H9 (cell line): Measurements from ENCODE around the gene AP1B1. TPM values are rescaled to one million over a fixed set of nuclear protein-coding genes. Genes with fewer than 3 reads are reported as not detected.

Experiments
- DNase-seq: peaks from one replicate; pipeline ENCODE4 v3.0.0-alpha.2; 2017
- H2AFZ ChIP-seq: one replicate; pipeline ENCODE4 v1.6.1; 2013; ENCODE audit warnings: mild to moderate bottlenecking, low read length, control low read depth, moderate library complexity
- H2AK5ac ChIP-seq: 2 replicates; pipeline ENCODE4 v1.6.1; 2013; ENCODE audit warnings: low read length, control low read depth, mixed read lengths; ENCODE audit not compliant: insufficient read length
- H2BK120ac ChIP-seq: one replicate; pipeline ENCODE4 v1.6.1; 2013; ENCODE audit warnings: low read depth, mild to moderate bottlenecking, low read length, control low read depth, inconsistent platforms; ENCODE audit not compliant: poor library complexity, severe bottlenecking
- H2BK12ac ChIP-seq: 2 replicates; pipeline ENCODE4 v1.6.1; 2013; ENCODE audit warnings: low read length, control low read depth, mixed read lengths, low read depth; ENCODE audit not compliant: insufficient read length
- H2BK15ac ChIP-seq: 2 replicates; pipeline ENCODE4 v1.6.1; 2013; ENCODE audit warnings: low read depth, low read length, control low read depth
- H2BK20ac ChIP-seq: one replicate; pipeline ENCODE4 v1.6.1; 2013; ENCODE audit warnings: low read depth, mild to moderate bottlenecking, low read length, control low read depth, inconsistent platforms; ENCODE audit not compliant: poor library complexity, severe bottlenecking
- H2BK5ac ChIP-seq: 2 replicates; pipeline ENCODE4 v1.6.1; 2013; ENCODE audit warnings: low read length, control low read depth, mixed read lengths; ENCODE audit not compliant: insufficient read length
- H3K14ac ChIP-seq: 2 replicates; pipeline ENCODE4 v1.6.1; 2013; ENCODE audit warnings: low read length, control low read depth; ENCODE audit not compliant: insufficient read depth
- H3K18ac ChIP-seq: 2 replicates; pipeline ENCODE4 v1.6.1; 2013; ENCODE audit warnings: low read depth, mild to moderate bottlenecking, mixed read lengths, low read length, control low read depth; ENCODE audit not compliant: insufficient read length
- H3K23ac ChIP-seq: 2 replicates; pipeline ENCODE4 v1.6.1; 2013; ENCODE audit warnings: low read length, control low read depth, mixed read lengths, low read depth; ENCODE audit not compliant: insufficient read length
- H3K23me2 ChIP-seq: 2 replicates; pipeline ENCODE4 v1.6.1; 2013; ENCODE audit warnings: low read depth, mild to moderate bottlenecking, mixed read lengths, low read length, control low read depth; ENCODE audit not compliant: insufficient read length, poor library complexity, severe bottlenecking
- H3K27ac ChIP-seq: 2 replicates; pipeline ENCODE4 v1.5.1; 2013; ENCODE audit warnings: low read length, control low read depth, mixed read lengths, low read depth; ENCODE audit not compliant: insufficient read length
- H3K27me3 ChIP-seq: 2 replicates; pipeline ENCODE4 v1.6.1; 2013; ENCODE audit warnings: low read length, control low read depth, inconsistent platforms; ENCODE audit not compliant: insufficient read depth
- H3K4ac ChIP-seq: 2 replicates; pipeline ENCODE4 v1.6.1; 2013; ENCODE audit warnings: low read depth, mild to moderate bottlenecking, control low read depth, inconsistent platforms, low read length, moderate library complexity
- H3K4me1 ChIP-seq: 2 replicates; pipeline ENCODE4 v1.6.1; 2013; ENCODE audit warnings: low read length, control low read depth, inconsistent platforms; ENCODE audit not compliant: insufficient read depth
- H3K4me2 ChIP-seq: 2 replicates; pipeline ENCODE4 v1.6.1; 2013; ENCODE audit warnings: low read length, control low read depth, mixed read lengths; ENCODE audit not compliant: insufficient read length, insufficient read depth
- H3K56ac ChIP-seq: 2 replicates; pipeline ENCODE4 v1.6.1; 2013; ENCODE audit warnings: low read depth, mild to moderate bottlenecking, mixed read lengths, low read length, control low read depth; ENCODE audit not compliant: insufficient read length
- H3K79me1 ChIP-seq: 2 replicates; pipeline ENCODE4 v1.6.1; 2013; ENCODE audit warnings: low read depth, mild to moderate bottlenecking, moderate library complexity, low read length, control low read depth, inconsistent platforms; ENCODE audit not compliant: insufficient read depth, poor library complexity, severe bottlenecking
- H3K79me2 ChIP-seq: 2 replicates; pipeline ENCODE4 v1.6.1; 2013; ENCODE audit warnings: low read length, control low read depth, inconsistent platforms; ENCODE audit not compliant: insufficient read depth
- H3K9ac ChIP-seq: 2 replicates; pipeline ENCODE4 v1.6.1; 2013; ENCODE audit warnings: low read length, control low read depth, mixed read lengths; ENCODE audit not compliant: insufficient read length; ENCODE audit errors: extremely low read depth
- H3K9me3 ChIP-seq: one replicate; pipeline ENCODE4 v1.6.1; 2013; ENCODE audit warnings: low read depth, low read length, inconsistent platforms; ENCODE audit not compliant: control insufficient read depth
- H3T11ph ChIP-seq: one replicate; pipeline ENCODE4 v1.6.1; 2013; ENCODE audit warnings: mild to moderate bottlenecking, low read length, control low read depth, inconsistent platforms
- H4K20me1 ChIP-seq: one replicate; pipeline ENCODE4 v1.6.1; 2013; ENCODE audit not compliant: control insufficient read depth, insufficient read length, insufficient read depth
- H4K5ac ChIP-seq: 2 replicates; pipeline ENCODE4 v1.6.1; 2013; ENCODE audit warnings: low read depth, mild to moderate bottlenecking, mixed read lengths, low read length, control low read depth; ENCODE audit not compliant: insufficient read length
- H4K8ac ChIP-seq: replicated peaks from 2 replicates; pipeline ENCODE4 v1.6.1; 2013; ENCODE audit warnings: low read length, control low read depth, mixed read lengths, low read depth; ENCODE audit not compliant: insufficient read length
- H4K91ac ChIP-seq: 2 replicates; pipeline ENCODE4 v1.6.1; 2013; ENCODE audit warnings: low read depth, mild to moderate bottlenecking, moderate library complexity, mixed read lengths, low read length, control low read depth; ENCODE audit not compliant: insufficient read length
- H3K27ac Mint-ChIP-seq, 3 experiments: 2 replicates in 2 of 3; 3 replicates in 1 of 3; pipeline ENCODE4 v1.8.0; 2020 to 2021; ENCODE audit warnings: mixed read lengths in 3 of 3, mild to moderate bottlenecking in 1 of 3, moderate library complexity in 1 of 3
- H3K27me3 Mint-ChIP-seq: 2 replicates; pipeline ENCODE4 v1.8.0; 2021; ENCODE audit warnings: low read depth, mild to moderate bottlenecking, moderate library complexity, mixed read lengths
- H3K36me3 Mint-ChIP-seq, 3 experiments: 2 replicates in 2 of 3; 3 replicates in 1 of 3; pipeline ENCODE4 v1.8.0; 2020 to 2021; ENCODE audit warnings: low read depth in 3 of 3, mixed read lengths in 3 of 3; ENCODE audit not compliant: insufficient read depth in 1 of 3
- H3K4me1 Mint-ChIP-seq, 2 experiments: 2 replicates each; pipeline ENCODE4 v1.8.0; 2020; ENCODE audit warnings: mixed read lengths in 2 of 2
- H3K4me3 Mint-ChIP-seq, 2 experiments: 2 replicates in 1 of 2; 3 replicates in 1 of 2; pipeline ENCODE4 v1.8.0; 2020 to 2021; ENCODE audit warnings: mild to moderate bottlenecking in 2 of 2, mixed read lengths in 2 of 2, moderate library complexity in 1 of 2
- H3K9me3 Mint-ChIP-seq, 2 experiments: 2 replicates in 1 of 2; 3 replicates in 1 of 2; pipeline ENCODE4 v1.8.0; 2020; ENCODE audit warnings: mild to moderate bottlenecking in 2 of 2, mixed read lengths in 2 of 2, moderate library complexity in 1 of 2
- CTCF ChIP-seq: fragments of 200-600 bp; sonication (generic); conservative IDR thresholded peaks from 3 replicates; pipeline ENCODE4 v1.8.0; 2021; ENCODE audit warnings: antibody characterized with exemption, mild to moderate bottlenecking
- WGBS: extraction: QIAGEN DNeasy Blood & Tissue Kit; methylation state at CpG from one replicate; pipeline ENCODE4 v1.1.7; 2013; ENCODE audit warnings: missing lambda C conversion rate, low lambda C conversion rate, mixed read lengths; ENCODE audit not compliant: insufficient read length; ENCODE audit errors: extremely low coverage; 5-methylcytosine and 5-hydroxymethylcytosine counted together
- total RNA-seq: library from RNA; stranded (reverse); gene quantifications from 2 replicates; pipeline ENCODE4 v1.2.1, GENCODE V29; 2021

AP1B1 gene
- total RNA-seq, 1 experiment from 2014 or later, result 64.0 TPM

GRCh38 chr22:29301716-29302401, 86.5 kb downstream of the AP1B1 start:
- H3T11ph ChIP-seq, result no peak overlapping the region
- H4K20me1 ChIP-seq, result no peaks in the 10 kb centered on the region
- no peaks in the 10 kb centered on the region for H3K79me1 ChIP-seq
- TF ChIP-seq CTCF, result no peak
- Mint-ChIP-seq H3K27ac (peak overlapping the region in 2 of 3 experiments; percentile 74 to 86; a peak in 2 of 7 replicates), H3K36me3 (peaks cover 29 to 46% (median 31%) of the 10 kb centered on the region in 3 experiments; a peak in 6 of 7 replicates), H3K27me3 (peaks cover 2% of the 10 kb centered on the region), H3K9me3 (peaks cover 0 to 3% of the 10 kb centered on the region in 2 experiments; a peak in 2 of 5 replicates), H3K4me3 (no peak overlapping the region; a peak in 1 of 5 replicates), H3K4me1 (peaks cover 18 to 20% of the 10 kb centered on the region in 2 experiments)
- no peak overlapping the region for H3K23ac ChIP-seq
- peak; percentile 32 for DNase-seq
- H3K9me3 ChIP-seq, result no peaks in the 10 kb centered on the region
- H3K18ac ChIP-seq, result no peak overlapping the region
- H3K79me2 ChIP-seq, result no peaks in the 10 kb centered on the region
- H2BK12ac ChIP-seq, result no peak overlapping the region
- WGBS, result no CpG with 5 or more reads among the region's 17 CpGs
- no peak overlapping the region for H2BK5ac ChIP-seq
- H2BK15ac ChIP-seq, result no peak overlapping the region
- H3K4ac ChIP-seq, result no peak overlapping the region
- H2BK20ac ChIP-seq, result no peak overlapping the region
- H2AFZ ChIP-seq, result no peak overlapping the region
- peaks cover 8% of the 10 kb centered on the region for H3K23me2 ChIP-seq
- H4K91ac ChIP-seq, result no peak overlapping the region
- no peak overlapping the region for H4K5ac ChIP-seq
- H2BK120ac ChIP-seq, result no peak overlapping the region
- no peak overlapping the region for H3K27ac ChIP-seq
- no peaks in the 10 kb centered on the region for H3K4me1 ChIP-seq
- H3K4me2 ChIP-seq, result no peak overlapping the region
- no peak overlapping the region for H3K56ac ChIP-seq
- no peak overlapping the region for H3K14ac ChIP-seq
- H3K9ac ChIP-seq, result no peak overlapping the region
- no peak overlapping the region for H2AK5ac ChIP-seq
- no peaks in the 10 kb centered on the region for H3K27me3 ChIP-seq
- no peak overlapping the region for H4K8ac ChIP-seq
